NCI-H2227 (cell line): ENCODE measurements around the gene POMT1.
"Not testable (repeated sequence)": the region's sequence is repeated elsewhere in the genome, so short reads cannot be mapped to it uniquely, and the experiment has no call there.

Experiments used
- DNase-seq: peaks from one replicate; lab custom pipeline; 2025; ENCODE audit not compliant: unreplicated experiment; lab: John Stamatoyannopoulos, UW

Gene POMT1, protein sequence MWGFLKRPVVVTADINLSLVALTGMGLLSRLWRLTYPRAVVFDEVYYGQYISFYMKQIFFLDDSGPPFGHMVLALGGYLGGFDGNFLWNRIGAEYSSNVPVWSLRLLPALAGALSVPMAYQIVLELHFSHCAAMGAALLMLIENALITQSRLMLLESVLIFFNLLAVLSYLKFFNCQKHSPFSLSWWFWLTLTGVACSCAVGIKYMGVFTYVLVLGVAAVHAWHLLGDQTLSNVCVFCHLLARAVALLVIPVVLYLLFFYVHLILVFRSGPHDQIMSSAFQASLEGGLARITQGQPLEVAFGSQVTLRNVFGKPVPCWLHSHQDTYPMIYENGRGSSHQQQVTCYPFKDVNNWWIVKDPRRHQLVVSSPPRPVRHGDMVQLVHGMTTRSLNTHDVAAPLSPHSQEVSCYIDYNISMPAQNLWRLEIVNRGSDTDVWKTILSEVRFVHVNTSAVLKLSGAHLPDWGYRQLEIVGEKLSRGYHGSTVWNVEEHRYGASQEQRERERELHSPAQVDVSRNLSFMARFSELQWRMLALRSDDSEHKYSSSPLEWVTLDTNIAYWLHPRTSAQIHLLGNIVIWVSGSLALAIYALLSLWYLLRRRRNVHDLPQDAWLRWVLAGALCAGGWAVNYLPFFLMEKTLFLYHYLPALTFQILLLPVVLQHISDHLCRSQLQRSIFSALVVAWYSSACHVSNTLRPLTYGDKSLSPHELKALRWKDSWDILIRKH

DNA sequence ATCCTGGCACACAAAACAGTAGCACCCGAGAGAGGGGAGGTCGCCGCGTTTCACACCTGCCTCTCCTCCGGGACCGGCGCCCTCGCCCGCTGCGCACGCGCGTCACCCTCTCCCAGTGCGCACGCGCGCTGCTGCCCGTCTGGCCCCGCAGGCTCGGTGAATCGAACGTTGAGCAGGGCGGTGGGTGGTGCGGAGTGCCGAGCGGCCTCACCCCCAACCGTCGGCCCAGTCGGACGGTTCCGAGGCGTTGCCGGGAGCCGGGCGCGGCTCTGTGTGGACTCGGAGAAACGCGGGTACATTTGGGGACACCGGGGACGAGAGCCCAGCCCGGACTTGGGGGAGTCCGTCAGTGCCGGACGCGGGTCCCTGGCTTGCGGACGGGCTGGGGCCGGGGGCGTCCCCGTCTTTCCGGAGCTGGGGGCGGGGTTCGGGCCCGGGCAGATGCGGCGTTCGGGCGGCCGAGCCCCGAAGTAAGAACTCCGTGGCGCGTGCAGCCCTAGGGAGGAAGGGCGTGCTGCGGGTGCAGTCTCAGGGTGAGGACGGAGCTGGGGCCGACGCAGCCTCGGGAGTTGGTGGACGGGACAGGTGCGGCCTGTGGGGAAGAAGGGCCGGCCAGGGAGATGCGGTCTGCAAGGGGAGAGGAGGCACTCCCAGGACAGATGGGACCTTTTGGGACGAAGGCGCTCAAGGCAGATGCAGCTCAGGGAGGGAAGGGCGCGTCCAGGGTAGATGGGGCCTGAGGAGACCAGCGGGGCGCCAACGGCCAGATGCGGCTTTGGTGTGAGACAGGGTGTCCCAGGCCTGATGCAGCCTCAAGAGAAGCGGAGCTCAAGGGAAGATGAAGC is at the start of gene POMT1:
Gene POMT1, plus strand, starts transcription at position 138 of the 845 bp plus-strand sequence. CDS start 1,301 bp downstream, outside the sequence.
- peak; percentile 92 for DNase-seq

DNA sequence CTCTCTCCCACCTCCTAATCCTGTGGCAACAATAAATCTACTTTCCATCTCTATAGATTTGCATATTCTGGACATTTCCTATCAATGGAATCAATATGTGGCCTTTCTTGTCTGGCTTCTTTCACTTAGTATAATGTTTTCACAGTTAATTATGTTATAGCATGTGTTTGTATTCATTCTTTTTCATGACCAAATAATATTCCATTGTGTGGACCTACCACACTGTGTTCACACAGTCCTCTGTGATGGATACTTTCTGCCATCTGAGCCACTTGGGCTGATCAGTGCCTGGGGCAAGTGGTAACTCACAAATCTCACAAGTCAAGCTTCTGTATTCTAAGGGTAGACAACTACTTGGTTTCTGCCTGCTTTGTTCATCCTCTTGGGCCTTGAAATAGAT is 48.7 kb upstream of the POMT1 start:
- DNase-seq, result no peak

DNA sequence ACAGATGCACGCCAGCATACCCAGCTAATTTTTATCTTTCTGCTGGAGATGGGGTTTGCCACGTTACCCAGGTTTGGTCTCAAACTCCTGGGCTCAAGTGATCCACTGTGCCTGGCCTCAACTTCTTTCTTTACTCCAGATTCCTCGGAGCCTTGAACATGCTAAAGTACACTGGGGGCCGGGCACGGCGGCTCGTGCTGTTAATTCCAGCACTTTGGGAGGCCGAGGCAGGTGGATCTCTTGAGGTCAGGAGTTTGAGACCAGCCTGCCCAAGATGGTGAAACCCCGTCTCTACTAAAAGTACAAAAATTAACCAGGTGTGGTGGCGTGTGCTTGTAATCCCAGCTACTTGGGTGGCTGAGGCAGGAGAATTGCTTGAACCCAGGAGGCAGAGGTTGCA is 47.1 kb upstream of the POMT1 start:
- not testable (repeated sequence) for DNase-seq

DNA sequence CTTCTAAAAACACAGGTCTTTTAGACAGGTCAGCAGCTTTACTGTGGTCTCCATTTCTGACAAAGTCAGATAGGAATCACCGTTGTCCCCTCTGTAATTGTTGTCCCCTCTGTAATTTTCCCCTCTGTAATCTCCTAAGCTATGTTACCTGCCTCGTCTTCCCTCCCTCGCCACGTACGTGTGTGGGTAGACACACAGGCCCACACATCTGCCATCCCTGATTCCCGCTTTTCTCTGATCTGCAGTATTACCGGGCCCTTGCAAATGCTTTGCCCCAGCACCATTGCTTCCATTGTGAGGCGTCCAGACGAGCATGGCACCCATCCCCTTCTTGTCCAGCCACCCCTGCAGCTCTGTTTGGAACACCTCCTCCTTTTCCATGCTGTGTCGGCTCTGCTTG is 45.0 kb upstream of the POMT1 start:
- DNase-seq, result no peak

DNA sequence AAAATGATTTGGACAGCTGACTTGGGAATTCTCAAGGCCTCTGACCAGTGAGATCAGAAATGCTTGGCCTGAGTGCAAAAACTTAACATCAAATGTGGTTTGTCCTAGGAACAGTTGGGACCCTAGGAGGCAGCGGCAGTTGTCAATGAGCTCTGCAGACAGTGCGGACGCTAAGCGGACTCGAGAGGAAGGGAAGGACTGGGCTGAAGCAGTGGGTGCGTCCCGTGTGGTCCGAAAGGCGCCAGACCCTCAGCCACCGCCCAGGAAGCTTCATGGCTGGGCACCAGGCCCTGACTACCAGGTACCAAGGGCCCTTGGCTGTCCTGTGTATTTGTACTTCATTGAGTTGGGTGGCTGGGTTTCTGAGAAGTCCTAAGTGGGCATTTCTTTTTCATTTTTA is 43.7 kb upstream of the POMT1 start:
- DNase-seq, result no peak

DNA sequence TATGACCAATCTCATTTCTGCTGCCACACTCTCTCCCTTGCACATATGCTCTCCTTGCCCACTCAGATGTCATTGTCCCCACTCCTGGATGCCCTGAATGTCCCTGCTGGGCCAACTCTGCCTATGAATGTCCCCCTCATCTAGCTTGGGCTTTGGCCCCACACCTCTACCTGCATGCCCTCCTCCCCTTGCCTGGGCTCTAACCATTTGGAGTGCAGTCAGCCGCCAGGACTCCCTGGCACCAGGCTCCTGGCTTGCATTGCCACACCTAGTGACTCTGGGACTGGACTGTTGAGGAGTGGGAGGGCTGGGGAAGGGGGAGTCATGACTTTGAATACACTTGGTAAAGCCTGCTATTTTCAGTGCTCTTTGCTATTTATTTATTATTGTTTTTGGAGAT is 41.6 kb upstream of the POMT1 start:
- DNase-seq, result no peak

DNA sequence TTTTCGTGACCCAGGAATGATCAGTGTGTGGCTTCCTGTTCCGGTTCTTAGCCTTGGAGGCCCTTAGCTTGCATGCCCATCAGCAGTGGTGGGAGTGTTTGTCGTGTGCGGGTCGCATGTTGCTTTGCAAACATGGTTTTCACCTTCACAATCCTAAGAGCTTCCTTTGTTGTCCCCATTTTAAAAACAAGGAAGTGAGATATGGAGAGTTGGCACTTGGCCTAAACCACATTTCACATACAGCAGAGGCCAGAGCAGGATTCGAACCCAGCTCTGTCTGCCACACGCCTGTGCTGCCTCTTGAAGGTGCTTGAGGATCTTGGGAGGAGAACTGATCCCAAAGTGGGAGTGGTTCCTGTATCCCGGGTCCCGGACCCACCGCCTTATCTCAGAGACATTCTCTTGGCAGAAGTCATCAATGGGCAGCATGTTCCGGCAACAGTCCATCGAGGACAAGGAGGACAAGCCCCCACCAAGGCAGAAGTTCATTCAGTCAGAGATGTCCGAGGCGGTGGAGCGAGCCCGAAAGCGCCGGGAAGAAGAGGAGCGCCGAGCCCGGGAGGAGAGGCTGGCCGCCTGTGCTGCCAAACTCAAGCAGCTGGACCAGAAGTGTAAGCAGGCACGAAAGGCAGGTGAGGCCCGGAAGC is 38.2 kb upstream of the POMT1 start:
- no peak for DNase-seq

DNA sequence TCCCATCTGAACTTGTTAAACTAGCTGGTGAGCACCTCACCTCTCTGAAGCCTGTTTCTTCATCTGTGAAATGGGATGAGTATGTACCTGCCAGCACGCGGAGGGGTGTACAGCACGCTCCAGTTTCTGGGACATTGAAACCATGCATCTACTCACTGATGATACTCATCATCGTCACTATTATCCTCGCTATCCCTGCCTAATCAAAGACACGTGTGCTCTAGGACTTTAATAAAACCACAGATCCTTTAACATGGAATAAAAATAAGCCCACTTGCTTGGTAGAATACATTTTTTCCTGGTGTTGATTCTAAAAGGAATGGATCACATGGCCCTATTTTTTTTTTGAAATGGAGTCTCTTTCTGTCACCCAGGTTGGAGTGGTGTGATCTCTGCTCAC is 37.3 kb upstream of the POMT1 start:
- DNase-seq, result no peak

DNA sequence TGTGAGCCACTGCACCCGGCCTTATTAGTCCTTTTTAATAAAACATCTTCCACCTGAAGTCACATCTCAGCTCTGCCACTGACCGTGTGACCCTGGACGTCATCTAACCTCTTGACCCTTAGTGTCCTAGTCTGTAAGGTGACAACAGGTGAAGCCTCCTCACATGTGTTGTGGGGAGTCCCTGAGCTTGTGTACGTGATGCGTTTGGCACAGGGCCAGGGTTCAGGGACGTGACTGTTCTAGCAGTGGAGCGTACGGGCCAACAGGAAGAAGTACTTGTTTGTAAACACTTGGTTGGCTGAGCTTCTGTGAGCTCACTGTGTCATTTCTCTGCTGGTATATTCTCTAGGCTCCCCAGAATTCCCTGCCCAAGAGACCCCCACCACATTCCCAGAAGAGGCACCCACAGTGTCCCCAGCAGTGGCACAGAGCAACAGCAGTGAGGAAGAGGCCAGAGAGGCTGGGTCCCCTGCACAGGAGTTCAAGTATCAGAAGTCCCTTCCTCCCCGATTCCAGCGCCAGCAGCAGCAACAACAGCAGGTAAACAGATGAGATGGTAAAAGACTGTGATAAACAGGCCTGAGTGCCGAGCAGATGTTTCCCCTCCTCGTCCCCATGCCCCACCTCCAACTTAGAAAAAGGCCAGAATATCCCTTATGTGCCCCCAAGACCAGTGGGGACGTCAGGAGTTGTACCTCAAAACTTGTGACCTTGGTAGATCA is 35.3 kb upstream of the POMT1 start:
- no peak for DNase-seq

DNA sequence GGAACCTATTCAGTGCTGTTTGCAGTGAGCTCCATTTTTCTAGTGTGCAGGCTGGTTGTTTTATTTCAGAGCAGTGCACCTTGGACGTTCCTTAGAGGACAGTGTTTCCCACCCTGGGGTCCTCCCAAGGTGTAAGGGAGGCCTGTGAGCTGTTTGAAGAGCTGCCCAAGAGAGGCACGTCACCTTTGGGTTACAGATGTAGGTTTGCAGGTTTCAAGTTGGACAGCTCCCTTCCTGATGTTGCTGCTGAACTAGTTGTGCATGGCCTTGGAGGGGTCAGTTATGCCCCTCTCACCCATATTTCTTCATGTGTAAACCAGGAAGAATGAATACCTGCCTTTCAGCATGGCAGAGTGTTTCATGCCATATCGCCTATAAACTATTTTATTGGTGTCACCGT is 34.7 kb upstream of the POMT1 start:
- DNase-seq, result no peak

DNA sequence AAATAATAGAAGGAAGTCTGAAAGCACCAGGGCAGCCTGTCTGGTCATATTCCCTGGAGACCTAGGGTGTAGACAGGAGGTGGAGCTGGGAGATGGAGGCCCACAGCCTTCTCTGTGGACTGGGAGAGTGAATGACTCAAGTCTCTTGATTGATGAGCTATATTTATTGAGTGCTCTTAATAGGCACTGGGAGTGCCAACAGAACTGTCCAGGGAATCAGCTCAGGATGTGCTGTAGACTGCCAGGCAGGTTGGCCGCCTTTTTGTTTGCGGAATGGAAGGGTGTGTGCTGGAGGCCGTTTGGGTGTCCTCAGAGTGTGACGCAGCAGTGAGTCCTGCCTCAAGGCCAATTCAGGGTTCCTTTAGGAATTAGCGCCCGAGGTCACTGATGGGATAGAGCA is 33.4 kb upstream of the POMT1 start:
- no peak for DNase-seq

DNA sequence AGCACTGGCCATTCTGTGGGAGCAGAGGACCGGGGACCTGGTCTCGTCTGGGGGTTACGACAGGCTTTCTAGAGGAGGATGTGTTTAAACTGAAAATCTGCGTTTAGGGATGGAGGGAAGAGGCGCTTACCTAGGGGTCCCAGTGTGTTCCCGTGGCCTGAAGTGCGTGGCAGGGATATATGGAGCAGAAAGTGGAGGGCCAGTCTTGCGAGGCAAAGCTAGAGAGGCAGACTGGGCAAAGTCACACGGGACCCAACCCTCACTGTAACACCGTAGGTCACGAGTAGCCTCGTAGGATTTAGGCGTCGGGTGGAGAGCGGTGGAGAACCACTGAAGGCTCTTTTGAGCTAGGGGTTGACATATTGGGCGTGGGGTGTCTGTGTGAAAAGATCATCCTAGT is 32.8 kb upstream of the POMT1 start:
- DNase-seq, result no peak

DNA sequence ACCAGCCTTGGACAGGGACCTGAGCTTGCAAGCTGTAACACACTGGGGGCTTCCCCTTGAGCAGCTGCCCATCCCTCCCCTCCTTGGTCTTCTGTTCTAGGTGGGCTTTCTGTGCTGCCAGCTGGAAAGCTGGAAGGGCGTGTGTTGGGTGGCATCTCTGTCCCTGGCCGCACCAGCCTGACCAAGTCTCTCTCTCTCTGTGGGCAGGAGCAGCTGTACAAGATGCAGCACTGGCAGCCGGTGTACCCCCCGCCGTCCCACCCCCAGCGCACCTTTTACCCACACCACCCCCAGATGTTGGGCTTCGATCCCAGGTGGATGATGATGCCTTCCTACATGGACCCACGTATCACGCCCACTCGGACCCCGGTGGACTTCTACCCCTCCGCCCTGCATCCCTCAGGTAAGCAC is 32.1 kb upstream of the POMT1 start:
- no peak for DNase-seq

DNA sequence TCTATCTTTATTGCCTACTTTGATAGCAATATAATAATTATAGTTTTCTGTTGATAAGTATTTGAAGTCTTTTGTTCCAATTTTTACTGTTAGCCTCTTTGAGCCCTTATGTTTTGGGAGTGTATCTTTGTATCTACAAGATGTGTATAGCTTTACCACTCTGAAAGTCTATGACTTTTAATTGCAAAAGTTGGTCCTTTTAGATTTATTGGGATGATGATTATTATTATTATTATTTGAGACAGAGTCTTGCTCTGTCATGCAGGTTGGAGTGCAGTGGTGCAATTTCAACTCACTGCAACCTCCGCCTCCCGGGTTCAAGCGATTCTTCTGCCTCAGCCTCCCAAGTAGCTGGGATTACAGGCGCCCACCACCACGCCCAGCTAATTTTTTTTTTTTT is 30.6 kb upstream of the POMT1 start:
- DNase-seq, result not testable (repeated sequence)

DNA sequence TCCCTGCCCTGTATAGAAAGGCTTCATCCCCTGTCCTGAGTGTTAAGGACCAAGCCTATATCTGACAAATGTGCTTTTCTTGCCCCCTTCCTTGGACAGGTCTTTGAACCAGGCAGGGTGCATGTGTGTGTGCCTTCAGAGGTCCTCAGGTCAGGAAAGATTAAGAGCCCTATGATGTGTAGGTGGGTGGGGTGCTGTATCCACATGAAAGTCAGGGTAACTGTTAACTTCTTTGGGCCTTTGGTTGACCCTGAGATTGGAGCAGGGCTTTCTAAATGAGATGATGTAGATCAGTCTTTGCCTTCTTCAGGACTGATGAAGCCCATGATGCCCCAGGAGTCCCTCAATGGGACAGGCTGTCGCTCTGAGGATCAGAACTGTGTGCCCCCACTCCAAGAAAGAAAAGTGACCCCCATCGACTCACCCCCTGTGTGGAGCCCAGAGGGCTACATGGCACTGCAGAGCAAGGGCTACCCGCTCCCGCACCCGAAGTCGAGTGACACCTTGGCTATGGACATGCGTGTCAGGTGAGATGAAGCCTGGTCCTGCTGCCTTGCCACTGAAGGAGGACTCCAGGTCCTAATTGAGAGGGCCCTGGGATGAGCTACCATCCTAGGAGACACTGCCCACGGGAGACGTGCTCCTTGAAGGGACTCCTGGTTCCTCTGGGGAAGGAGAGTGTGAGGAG is 29.4 kb upstream of the POMT1 start:
- DNase-seq, result no peak

DNA sequence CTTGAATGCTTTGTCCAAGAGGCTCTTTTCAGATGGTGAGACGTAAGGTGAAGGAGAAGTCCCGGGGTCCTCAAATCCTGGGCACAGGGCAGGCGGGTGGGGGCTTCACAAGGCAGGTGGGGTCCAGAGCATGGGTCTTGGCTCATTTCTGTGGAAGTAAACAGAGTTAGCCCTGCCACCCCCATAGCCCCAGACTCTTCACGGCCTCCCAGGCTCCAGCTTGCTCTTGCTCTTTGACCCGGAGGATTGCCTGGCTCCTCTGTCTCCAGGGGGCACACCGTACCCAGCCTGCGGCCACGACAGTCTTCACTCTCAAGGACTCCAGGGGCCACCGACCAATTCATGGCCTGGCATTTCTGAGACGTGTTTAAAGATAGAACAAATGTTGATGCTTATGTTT is 28.8 kb upstream of the POMT1 start:
- no peak for DNase-seq

DNA sequence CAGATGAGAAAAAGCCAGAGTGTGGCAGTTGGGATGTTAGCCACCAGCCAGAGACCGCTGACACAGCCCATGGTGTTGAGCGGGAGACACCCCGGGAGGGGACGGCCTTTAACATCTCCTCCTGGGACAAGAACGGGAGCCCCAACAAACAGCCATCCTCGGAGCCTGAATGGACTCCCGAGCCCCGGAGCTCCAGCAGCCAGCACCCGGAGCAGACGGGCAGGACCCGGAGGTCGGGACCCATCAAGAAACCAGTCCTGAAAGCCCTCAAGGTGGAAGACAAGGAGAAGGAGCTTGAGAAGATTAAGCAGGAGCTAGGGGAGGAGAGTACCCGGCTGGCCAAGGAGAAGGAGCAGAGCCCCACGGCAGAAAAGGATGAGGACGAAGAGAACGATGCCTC is 28.0 kb upstream of the POMT1 start:
- DNase-seq, result no peak

DNA sequence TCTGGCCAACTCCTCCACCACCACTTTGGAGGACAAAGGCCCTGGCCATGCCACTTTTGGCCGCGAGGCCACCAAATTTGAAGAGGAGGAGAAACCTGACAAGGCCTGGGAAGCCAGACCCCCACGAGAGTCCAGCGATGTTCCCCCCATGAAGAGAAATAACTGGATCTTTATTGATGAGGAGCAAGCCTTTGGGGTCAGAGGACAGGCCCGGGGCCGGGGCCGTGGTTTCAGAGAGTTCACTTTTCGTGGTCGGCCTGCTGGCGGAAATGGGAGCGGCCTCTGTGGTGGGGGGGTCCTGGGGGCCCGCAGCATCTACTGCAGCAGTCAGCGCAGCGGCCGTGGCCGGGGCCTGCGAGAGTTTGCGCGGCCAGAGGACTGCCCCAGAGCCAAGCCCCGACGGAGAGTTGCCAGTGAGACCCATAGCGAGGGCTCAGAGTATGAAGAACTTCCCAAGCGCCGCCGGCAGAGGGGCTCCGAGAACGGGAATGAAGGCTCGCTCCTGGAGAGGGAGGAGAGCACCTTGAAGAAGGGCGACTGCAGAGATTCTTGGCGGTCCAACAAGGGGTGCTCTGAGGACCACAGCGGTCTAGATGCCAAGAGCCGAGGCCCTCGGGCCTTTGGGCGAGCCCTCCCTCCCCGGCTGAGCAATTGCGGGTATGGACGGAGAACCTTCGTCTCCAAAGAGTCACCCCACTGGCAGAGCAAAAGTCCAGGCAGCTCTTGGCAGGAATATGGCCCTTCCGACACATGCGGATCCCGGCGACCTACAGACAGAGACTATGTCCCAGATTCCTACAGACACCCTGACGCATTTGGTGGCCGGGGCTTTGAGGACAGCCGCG is 27.4 kb upstream of the POMT1 start:
- no peak for DNase-seq
